Measurements from ENCODE around the gene ABCA5. TPM values are rescaled to one million over a fixed set of nuclear protein-coding genes. Genes with fewer than 3 reads are reported as not detected.

The ABCA5 gene
- polyA plus RNA-seq, 3 donors: 0.50 to 3.1 (median 0.73) TPM

DNA sequence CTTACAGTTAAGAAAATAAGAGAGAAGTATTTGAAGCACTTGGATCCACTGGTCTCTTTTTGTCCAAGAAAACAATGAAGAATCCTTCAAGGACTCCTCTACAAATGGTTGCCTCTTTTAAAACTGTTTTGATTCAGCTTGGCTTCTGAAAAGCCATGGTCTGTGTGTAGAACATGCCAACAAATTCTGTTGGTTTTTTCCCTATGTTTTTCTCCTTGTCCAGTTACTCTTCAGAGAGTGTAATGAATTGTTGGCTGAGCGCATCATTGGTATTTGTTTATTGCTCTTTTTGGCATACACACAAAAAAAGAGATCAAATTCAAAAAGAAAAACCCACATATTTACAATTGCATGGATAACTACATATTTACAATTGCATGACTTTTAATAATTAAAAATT lies 98.4 kb downstream of the ABCA5 start, which contains the start of gene ABCA10:
Gene ABCA10, minus strand, starts transcription at position 249 of the 400 bp plus-strand sequence. CDS start 3,466 bp downstream, outside the sequence.
- peaks cover 13% of the 10 kb centered on the region for H3K4me1 Mint-ChIP-seq
- Histone ChIP-seq H3K36me3 (replicated peaks in 1 of 2; ENCODE audit: control insufficient read depth in 1 of 2, insufficient read depth in 2 of 2, low read length in 2 of 2) (no peaks in the 10 kb centered on the region), H3K27me3 (ENCODE audit: control insufficient read depth in 2 of 2, insufficient read depth in 2 of 2, low read length in 2 of 2) (no peaks in the 10 kb centered on the region), H4K20me1 (ENCODE audit: insufficient read depth, low read length) (no peaks in the 10 kb centered on the region), H3K9me3 (replicated peaks in 1 of 2; ENCODE audit: control insufficient read depth in 1 of 2, insufficient read depth in 1 of 2, low read length in 2 of 2) (peaks cover 2 to 12% of the 10 kb centered on the region in 2 donors), H3K4me2 (replicated peaks; ENCODE audit: extremely low read depth, low read length, poor library complexity, severe bottlenecking) (peak within 1 kb of the TSS; percentile 45), H3K4me3 (replicated peaks in 1 of 3; ENCODE audit: low read depth in 2 of 3, low read length in 3 of 3) (peak within 1 kb of the TSS in 1 of 3 experiments; percentile 50), H3K4me1 (ENCODE audit: control insufficient read depth in 1 of 2, insufficient read depth in 2 of 2, low read length in 2 of 2) (peaks cover 5 to 15% of the 10 kb centered on the region in 2 donors), H3K79me2 (ENCODE audit: insufficient read depth, low read length) (no peaks in the 10 kb centered on the region), H3K9ac (ENCODE audit: insufficient read depth, low read length, poor library complexity, severe bottlenecking) (no peak within 1 kb of the TSS), H2AFZ (ENCODE audit: insufficient read depth, low read depth, low read length, poor library complexity, severe bottlenecking) (peak within 1 kb of the TSS; percentile 35), H3K27ac (ENCODE audit: low read depth in 1 of 2, low read length in 2 of 2) (peak within 1 kb of the TSS in 1 of 2 donors; percentile 46)
- H3K4me3 Mint-ChIP-seq: peak within 1 kb of the TSS in 1 of 2 donors; percentile 43
- TF ChIP-seq CTCF (IDR thresholded peaks at IDR 0.05): no peak
- peaks cover 0 to 8% of the 10 kb centered on the region in 2 donors for H3K36me3 Mint-ChIP-seq
- no CpG with 5 or more reads among the region's 1 CpG for WGBS (ENCODE audit: insufficient coverage)
- intact Hi-C loops (cut with micrococcal nuclease): no loop called here
- no peaks in the 10 kb centered on the region for H3K27me3 Mint-ChIP-seq (ENCODE audit: low read depth in 3 of 3)
- H3K27ac Mint-ChIP-seq: peak within 1 kb of the TSS in 6 of 7 donors; percentile 1 to 88 (median 62)
- peaks cover 6 to 27% (median 18%) of the 10 kb centered on the region in 7 donors for H3K9me3 Mint-ChIP-seq
- DNase-seq: no peak

- Histone ChIP-seq H3K36me3 (replicated peaks in 1 of 2; ENCODE audit: control insufficient read depth in 1 of 2, insufficient read depth in 2 of 2, low read length in 2 of 2) (no peaks in the 10 kb centered on the region), H3K9ac (ENCODE audit: insufficient read depth, low read length, poor library complexity, severe bottlenecking) (no peak overlapping the region)
Measured at GRCh38 chr17:69228018-69228417, 98.9 kb downstream of the ABCA5 start.

More at GRCh38 chr17:69228018-69228417, 98.9 kb downstream of the ABCA5 start:
- H3K9me3 Mint-ChIP-seq: peaks cover 3 to 21% (median 15%) of the 10 kb centered on the region in 7 donors
- TF ChIP-seq CTCF (IDR thresholded peaks at IDR 0.05): no peak
- Histone ChIP-seq H3K4me2 (replicated peaks; ENCODE audit: extremely low read depth, low read length, poor library complexity, severe bottlenecking) (peak overlapping the region; percentile 45), H3K27ac (ENCODE audit: low read depth in 1 of 2, low read length in 2 of 2) (peak overlapping the region in 1 of 2 donors; percentile 46), H3K4me1 (ENCODE audit: control insufficient read depth in 1 of 2, insufficient read depth in 2 of 2, low read length in 2 of 2) (peaks cover 5 to 15% of the 10 kb centered on the region in 2 donors), H4K20me1 (ENCODE audit: insufficient read depth, low read length) (no peaks in the 10 kb centered on the region), H2AFZ (ENCODE audit: insufficient read depth, low read depth, low read length, poor library complexity, severe bottlenecking) (no peak overlapping the region), H3K27me3 (ENCODE audit: control insufficient read depth in 2 of 2, insufficient read depth in 2 of 2, low read length in 2 of 2) (no peaks in the 10 kb centered on the region), H3K79me2 (ENCODE audit: insufficient read depth, low read length) (no peaks in the 10 kb centered on the region), H3K9me3 (replicated peaks in 1 of 2; ENCODE audit: control insufficient read depth in 1 of 2, insufficient read depth in 1 of 2, low read length in 2 of 2) (peaks cover 0 to 7% of the 10 kb centered on the region in 2 donors), H3K4me3 (replicated peaks in 1 of 3; ENCODE audit: low read depth in 2 of 3, low read length in 3 of 3) (peak overlapping the region in 1 of 3 experiments; percentile 50)
- H3K4me1 Mint-ChIP-seq: peaks cover 13% of the 10 kb centered on the region
- DNase-seq: no peak
- no peaks in the 10 kb centered on the region for H3K27me3 Mint-ChIP-seq (ENCODE audit: low read depth in 3 of 3)
- peak overlapping the region in 6 of 7 donors; percentile 1 to 88 (median 46) for H3K27ac Mint-ChIP-seq
- peaks cover 0 to 5% of the 10 kb centered on the region in 2 donors for H3K36me3 Mint-ChIP-seq
- intact Hi-C loops (cut with micrococcal nuclease): no loop called here
- H3K4me3 Mint-ChIP-seq: peak overlapping the region in 1 of 2 donors; percentile 33

Measured in CD14-positive monocyte (primary cell).